IPS-18c (cell line): Measurements from ENCODE around the gene CYP3A7.
"Not testable (repeated sequence)": the region's sequence is repeated elsewhere in the genome, so short reads cannot be mapped to it uniquely, and the experiment has no call there.

Experiments
- H3K4me3 ChIP-seq: 2 replicates; pipeline ENCODE4 v1.7.0; 2013; ENCODE audit warnings: low read depth, mild to moderate bottlenecking, low read length, moderate library complexity; ENCODE audit not compliant: insufficient read depth
- H3K9me3 ChIP-seq: one replicate; pipeline ENCODE4 v1.6.1; 2013; ENCODE audit warnings: mild to moderate bottlenecking, low read length, moderate library complexity; ENCODE audit not compliant: control insufficient read depth, insufficient read depth

CYP3A7 gene

DNA sequence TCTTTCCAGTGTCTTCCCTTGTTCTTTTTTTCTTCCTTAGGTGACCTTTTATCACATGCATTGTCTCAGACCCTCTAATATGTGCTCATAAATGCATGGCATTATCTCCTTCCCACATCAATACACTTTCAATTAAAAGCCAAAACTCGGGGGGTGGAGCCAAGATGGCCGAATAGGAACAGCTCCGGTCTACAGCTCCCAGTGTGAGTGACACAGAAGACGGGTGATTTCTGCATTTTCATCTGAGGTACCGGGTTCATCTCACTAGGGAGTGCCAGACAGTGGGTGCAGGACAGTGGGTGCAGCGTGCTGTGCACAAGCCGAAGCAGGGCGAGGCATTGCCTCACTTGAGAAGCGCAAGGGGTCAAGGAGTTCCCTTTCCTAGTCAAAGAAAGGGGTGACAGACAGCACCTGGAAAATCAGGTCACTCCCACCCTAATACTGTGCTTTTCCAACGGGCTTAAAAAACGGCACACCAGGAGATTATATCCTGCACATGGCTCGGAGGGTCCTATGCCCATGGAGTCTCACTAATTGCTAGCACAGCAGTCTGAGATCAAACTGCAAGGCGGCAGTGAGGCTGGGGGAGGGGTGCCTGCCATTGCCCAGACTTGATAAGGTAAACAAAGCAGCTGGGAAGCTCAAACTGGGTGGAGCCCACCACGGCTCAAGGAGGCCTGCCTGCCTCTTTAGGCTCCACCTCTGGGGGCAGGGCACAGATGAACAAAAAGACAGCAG lies 49.0 kb downstream of the CYP3A7 start:
- not testable (repeated sequence) for H3K4me3 ChIP-seq, H3K9me3 ChIP-seq

DNA sequence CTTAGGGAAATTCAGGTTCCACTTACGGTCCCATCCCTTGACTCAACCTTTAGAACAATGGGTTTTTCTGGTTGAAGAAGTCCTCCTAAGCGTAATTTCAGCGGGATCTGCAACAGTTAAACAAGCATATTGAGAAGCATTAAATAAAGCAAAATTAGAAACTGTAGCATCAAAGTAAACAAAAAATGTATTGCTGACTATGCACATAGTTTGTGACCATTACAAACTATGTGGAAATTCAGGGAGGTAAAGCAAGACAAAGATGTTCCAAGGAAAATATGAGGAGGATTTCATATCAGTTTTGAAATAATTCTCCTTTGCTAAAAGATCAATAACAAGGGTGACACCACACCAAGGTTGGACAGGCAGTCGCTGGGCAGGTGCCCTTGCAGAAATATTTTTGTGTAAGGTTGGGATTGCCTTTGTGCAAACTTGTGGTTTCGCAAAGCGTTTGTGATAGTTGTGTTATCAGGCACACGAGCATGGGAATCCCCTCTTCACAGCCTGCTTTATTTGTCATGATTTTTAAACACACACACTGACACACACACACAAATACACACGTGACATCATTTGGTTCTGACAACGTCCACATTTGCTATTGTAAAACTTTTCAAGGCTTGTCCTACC lies 49.8 kb downstream of the CYP3A7 start:
- H3K4me3 ChIP-seq, result no peak overlapping the region
- H3K9me3 ChIP-seq, result no peaks in the 10 kb centered on the region

DNA sequence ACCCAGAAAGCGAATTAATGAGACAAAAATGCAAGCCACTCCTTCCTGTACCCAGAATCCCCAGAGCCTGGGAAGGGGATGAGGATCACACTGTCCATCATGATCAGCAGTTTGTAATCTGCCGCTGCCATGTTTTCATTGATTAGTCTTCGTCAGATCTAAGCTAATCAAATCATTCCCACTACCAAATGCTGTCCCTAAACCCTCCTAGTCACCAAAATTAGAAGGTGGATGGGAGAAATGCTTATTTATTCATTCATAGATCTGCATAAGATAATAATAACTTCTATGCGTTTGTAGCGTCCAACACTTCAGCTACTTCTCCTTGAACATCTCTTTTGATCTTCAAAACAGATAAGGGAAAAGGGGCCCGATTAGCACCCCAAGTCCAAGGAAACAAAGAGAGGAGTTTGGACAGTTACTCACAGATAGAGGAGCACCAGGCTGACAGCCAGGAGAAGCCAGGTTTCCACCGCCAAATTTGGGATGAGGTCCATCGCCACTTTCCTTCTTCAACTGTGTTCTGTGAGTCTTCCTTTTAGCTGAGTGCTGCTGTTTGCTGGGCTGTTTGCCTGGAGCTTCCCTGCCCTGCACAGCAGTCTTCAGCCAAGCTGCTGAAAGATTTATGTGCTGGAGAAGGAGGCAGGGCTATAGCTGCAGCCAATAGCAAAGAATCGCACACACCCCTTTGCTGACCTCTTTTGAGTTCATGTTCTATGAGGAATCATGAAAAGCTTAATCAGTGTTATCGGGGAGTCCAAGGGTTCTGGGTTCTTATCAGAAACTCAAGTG lies 55.4 kb downstream of the CYP3A7 start, which contains the start of gene CYP3A5:
Gene CYP3A5 (minus strand): TSS at position 597 of the 792 bp plus-strand sequence. CDS start 100 bp downstream, at position 497.
- Histone ChIP-seq H3K9me3 (no peaks in the 10 kb centered on the region), H3K4me3 (no peak within 1 kb of the TSS)

DNA sequence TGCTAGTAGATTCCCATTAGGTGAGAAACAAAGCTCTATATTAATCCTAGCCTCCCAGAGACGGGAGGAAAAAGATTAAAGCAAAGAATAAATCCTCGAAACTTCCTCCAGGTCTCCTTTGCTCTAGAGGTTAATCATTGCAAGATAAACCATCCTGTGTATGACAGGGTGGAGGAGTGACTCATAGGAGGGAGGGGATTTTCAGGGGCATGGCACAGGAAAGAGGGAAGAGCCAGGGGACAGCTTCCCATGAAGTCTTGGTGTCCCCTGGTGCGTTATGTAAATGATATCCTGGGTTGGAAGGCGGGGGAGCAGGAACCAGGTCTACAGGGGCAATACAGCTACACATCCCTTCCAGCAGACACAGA lies 56.0 kb downstream of the CYP3A7 start:
- Histone ChIP-seq H3K4me3 (no peak overlapping the region), H3K9me3 (no peaks in the 10 kb centered on the region)

DNA sequence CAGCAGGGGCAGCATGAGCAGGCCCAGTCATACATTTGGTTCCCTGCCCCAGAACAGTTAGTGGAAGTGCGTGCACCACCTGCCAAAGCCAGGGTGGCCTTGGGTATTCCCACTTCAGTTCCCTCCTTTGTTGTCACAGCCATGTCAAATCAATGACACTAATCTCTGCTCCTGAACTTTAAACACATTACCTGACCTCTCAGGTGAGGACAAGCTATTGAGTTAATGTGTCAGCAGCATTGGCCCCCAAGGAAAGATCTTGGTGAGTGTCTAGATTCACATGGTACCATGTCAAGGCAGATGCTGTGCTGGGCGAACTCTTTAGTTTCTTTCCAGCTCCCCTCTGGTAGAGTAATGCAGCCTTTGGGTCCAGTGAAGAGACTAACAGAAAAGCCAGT lies 57.3 kb downstream of the CYP3A7 start:
- no peak overlapping the region for H3K4me3 ChIP-seq
- H3K9me3 ChIP-seq, result no peaks in the 10 kb centered on the region

DNA sequence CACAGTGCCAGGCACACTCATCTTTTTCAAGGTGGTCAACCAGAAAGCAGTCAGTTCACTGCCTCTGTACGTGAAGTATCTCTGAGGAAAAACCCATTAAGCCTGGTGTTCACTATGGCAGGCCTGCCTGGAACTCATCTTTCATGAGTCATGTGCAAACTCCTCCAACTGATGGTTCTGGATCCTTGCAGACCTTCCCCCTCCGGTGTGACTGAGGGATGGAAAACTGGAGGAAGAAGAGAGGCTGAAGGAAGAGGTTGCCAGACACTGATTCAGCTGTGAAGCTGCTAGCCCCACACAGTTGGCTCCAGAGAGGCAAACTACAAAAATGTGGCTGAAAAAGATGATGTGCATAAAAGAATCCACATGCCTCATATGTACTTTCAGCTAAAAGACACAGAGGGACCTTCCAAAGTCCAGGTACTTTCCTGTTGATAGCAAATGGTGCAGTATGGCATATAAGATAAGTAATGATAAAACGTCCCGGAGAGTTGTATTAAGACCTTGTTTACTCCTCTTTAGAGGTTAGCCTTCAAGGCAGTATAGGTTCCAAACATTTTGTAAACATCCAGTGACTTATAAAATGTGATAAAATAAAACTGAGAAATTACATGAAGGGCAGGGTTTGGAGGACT lies 57.9 kb downstream of the CYP3A7 start:
- no peak overlapping the region for H3K4me3 ChIP-seq
- no peaks in the 10 kb centered on the region for H3K9me3 ChIP-seq

DNA sequence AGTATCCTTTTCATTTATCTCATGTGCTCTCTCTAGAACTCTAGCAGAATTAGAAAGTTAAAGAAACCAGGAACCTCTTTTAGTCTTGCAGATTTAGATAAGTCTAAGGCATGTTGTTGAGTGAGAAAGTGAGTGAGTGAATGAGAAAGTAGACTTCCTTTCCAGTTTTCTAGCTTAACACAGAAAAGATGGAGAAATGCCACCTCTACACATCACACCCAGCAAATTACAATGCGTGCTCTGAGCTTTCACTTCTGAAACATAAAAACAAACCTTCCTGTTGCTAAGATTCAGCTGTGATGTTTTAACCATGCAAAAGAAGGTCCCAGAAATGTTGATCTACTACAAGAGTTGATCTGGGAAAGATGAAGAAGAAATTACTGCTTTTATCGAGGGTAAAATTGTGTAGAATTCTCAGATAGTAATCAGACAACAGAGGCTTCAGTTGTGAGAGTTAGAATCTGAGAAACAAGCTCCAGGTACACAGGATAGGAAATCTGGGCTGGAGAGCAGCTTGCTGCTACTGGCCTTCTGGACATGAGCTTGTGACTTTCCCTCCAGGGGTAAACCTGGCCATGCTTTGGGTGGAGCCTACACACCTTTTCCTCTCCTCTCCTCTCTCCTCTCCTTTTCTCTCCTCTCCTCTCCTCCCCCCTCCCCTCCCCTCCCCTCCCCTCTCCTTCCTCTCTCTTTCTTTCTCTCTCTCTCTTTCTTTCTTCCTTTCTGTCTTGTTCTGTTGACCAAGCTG lies 59.8 kb downstream of the CYP3A7 start:
- H3K9me3 ChIP-seq, result no peaks in the 10 kb centered on the region
- H3K4me3 ChIP-seq, result no peak overlapping the region

DNA sequence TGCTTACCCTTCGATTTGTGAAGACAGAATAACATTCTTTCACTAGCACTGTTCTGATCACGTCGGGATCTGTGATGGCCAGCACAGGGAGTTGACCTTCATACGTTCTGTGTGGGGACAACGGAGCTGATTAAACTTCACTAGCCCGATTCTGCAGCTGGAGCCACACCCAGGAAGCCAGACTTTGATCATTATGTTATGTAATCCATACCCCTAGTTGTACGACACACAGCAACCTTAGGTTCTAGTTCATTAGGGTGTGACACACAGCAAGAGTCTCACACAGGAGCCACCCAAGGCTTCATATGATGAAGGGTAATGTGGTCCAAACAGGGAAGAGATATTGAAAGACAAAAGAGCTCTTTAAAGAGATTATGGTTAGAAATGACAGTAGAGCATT lies 62.4 kb downstream of the CYP3A7 start:
- H3K4me3 ChIP-seq, result no peak overlapping the region
- H3K9me3 ChIP-seq, result no peaks in the 10 kb centered on the region

DNA sequence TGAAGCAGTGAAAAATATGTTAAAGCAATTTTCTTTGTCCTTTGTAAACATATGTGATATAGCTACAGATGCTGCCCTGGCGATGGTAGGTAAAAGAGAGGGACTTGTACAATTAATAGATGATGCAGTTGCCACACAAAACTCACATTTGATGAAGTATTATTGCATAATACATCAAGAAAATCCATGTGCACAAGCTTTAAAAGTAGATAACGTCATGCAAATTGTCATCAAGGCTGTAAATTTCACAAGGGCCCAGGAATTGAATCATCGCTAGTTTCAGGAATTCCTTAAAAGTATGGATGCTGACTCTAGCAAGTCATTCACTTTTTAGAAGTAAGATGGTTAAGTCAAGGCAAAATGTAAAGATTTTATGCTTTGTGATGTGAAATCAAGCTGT lies 65.2 kb downstream of the CYP3A7 start:
- no peaks in the 10 kb centered on the region for H3K9me3 ChIP-seq
- H3K4me3 ChIP-seq, result no peak overlapping the region

DNA sequence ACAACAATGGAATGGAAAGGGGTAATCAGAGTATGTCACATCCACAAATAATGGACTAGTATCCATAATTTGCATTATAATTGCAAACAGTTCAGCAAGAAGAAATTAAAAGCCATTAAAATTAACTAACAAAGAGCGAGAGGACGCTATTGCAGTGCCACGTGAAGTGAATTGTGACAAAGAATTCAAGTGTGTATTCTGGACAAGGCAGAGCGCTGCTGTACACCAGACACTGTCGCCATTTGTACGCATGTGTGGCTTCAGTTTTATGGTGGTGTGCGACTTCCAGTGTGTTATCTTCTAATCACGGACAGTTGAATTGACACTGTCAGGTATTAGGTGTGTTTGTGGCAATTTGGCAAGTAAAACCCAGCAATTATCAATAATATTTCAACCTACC lies 66.5 kb downstream of the CYP3A7 start:
- H3K4me3 ChIP-seq, result no peak overlapping the region
- H3K9me3 ChIP-seq, result no peaks in the 10 kb centered on the region

DNA sequence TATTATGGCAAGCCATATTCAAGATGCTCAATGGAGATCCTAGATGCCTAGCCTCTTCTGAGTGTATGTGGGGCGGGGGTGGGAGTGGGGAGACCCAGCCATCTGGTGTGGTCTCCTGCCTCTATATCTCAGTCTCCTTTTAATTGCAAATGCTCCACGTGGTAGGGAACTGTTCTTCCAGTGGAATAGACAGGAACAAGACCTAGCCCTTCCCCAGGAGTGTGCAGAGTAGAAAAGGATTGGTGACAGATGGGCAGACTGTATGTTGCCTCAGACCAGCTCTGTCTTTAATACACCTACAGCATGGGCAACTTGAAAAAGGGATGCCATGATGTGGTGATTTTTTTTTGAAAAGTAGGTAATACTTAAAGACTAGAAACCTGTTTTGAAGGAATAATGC lies 67.8 kb downstream of the CYP3A7 start:
- Histone ChIP-seq H3K9me3 (no peaks in the 10 kb centered on the region), H3K4me3 (no peak overlapping the region)

DNA sequence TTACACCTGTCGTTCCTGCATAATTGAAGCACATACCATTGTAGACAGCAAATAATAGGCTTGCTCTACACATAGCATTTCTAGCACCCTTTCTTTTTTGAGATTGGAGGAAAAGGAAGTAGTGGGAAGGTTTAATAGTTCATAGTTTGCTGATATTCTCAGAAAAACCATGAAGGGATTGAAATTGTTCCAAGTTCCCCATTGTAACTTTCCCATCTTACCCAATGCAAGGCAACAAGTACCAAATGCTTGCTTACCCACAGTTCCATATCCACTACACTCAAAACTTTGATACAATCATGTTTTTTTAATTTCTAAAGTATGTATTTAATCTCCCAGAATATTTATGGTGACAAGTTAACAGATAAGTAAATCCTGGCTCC lies 69.0 kb downstream of the CYP3A7 start:
- Histone ChIP-seq H3K4me3 (no peak overlapping the region), H3K9me3 (no peaks in the 10 kb centered on the region)

DNA sequence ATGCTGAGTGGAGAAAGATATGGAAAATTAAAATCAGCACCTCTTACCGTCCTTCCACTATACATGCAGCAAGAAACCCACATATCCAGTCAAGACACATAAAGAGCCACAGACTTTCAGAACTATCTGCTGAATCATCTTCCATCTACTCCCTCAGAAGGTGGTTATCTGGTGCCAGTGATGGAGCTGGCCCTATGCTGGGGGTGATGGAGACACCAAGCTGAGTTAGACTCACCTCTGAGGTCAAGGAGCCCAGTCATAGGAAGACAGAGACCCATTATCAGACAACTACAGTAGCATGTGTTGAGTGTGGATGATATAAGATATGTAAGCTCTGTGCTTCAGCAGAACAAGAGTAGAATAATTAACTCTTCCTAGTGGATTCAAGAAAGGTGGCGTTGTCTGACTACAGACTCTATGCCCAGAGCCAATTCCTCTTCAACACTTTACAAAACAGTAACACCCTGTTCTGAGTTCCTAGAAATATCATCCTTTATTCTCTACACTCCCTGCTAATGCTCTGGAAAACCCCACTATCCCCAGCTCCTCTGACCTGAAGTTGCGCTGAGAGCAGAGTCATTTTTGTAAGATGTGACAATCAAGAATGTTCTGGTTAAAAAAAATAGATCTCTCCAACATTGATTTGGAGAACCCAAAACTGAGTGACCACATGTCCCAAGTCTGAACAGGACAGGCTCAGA lies 69.5 kb downstream of the CYP3A7 start:
- Histone ChIP-seq H3K4me3 (no peak overlapping the region), H3K9me3 (peaks cover 4% of the 10 kb centered on the region)

DNA sequence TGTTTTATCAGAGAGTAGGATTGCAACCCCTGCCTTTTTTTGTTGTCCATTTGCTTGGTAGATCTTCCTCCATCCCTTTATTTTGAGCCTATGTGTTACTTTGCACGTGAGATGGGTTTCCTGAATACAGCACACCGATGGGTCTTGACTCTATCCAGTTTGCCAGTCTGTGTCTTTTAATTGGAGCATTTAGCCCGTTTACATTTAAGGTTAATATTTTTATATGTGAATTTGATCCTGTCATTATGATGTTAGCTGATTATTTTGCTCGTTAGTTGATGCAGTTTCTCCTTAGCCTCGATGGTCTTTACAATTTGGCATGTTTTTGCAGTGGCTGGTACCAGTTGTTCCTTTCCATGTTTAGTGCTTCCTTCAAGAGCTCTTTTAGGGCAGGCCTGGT lies 77.1 kb downstream of the CYP3A7 start:
- not testable (repeated sequence) for H3K4me3 ChIP-seq
- peaks cover 12% of the 10 kb centered on the region for H3K9me3 ChIP-seq
